GM12892 (cell line): ENCODE measurements around the gene APBB1. TPM values are rescaled to one million over a fixed set of nuclear protein-coding genes. Genes with fewer than 3 reads are reported as not detected.

Experiments used
- DNase-seq: peaks from one replicate; pipeline ENCODE4 v3.0.0; 2011; ENCODE audit not compliant: insufficient read length
- FAIRE-seq: peaks from 2 replicates; lab custom pipeline; 2011; peaks lifted over from hg19 to GRCh38; lab: Jason Lieb, UNC
- POLR2A ChIP-seq: IDR thresholded peaks from 2 replicates; pipeline ENCODE4 v1.6.1; 2011; ENCODE audit warnings: low read depth, low read length, control low read depth
- POLR2AphosphoS5 ChIP-seq: IDR thresholded peaks from 2 replicates; pipeline ENCODE4 v1.6.1; 2011; ENCODE audit warnings: low read depth, low read length, control low read depth
- TAF1 ChIP-seq: IDR thresholded peaks from 2 replicates; pipeline ENCODE4 v1.6.1; 2011; ENCODE audit warnings: low read depth, mild to moderate bottlenecking, control low read depth, low read length, borderline replicate concordance
- polyA plus RNA-seq: library from polyadenylated mRNA; unstranded; fragments of >200 nt; gene quantifications from one replicate; pipeline ENCODE4 v1.2.1, GENCODE V29; 2012; ENCODE audit warnings: missing spikeins, inconsistent platforms; ENCODE audit not compliant: missing spikeins

APBB1 gene
- polyA plus RNA-seq = 4.2 TPM

DNA sequence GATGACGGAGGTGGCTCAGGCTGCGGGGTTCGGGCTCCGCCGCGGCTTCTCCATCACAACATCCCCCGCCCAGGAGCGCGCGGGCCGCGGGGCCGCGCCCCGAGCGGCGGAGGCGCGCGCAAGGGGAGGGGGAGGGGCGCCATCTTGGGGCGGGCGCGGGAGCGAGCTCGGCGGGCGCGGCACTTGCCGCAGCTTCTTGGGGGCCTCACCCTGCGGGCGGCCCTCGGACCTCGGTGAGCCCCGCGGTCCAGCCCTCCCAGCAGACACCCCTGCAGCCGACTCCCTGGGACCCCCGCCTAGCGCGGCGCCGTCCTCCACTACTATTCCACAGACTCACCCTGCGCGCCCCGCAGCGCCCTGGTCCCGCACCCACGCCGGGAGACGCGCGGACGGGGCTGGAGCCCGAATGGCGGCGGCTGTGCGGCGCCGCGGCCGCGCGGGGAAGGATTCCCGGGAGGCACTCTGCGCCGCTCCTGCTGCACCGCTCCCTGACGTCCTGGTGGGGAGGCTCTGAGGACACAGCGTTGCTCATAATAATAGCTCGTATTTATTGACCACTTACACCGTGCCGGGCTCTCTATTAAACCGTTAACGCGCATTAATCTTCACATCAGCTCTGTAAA is at the start of gene APBB1:
Gene APBB1, minus strand, starts transcription at position 86 of the 623 bp plus-strand sequence. CDS start 7,747 bp downstream, outside the sequence.
- TF ChIP-seq POLR2A = no peak
- no peak for TF ChIP-seq TAF1
- TF ChIP-seq POLR2AphosphoS5 = no peak
- FAIRE-seq = peak; percentile 94
- DNase-seq = peak; percentile 75

DNA sequence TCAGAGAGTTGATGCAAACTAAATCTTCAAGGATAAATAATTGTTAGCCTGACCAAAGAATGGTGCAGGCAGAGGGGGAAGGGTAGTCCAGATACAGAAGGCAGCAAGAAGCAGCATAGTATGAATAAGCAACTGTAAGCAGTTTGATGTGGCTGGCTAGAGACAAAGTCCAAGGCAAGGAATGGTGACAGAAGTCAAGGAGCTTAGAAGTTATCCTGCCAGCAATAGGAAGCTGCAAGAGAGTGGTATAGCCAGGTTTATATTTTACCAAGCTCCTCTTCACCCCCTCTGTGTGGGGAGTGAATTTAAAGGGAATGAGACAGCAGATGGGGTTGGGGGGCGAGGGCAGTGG is 40.2 kb upstream of the APBB1 start:
- FAIRE-seq (no peak), DNase-seq (no peak)
- TF ChIP-seq POLR2A (no peak), POLR2AphosphoS5 (no peak), TAF1 (no peak)

DNA sequence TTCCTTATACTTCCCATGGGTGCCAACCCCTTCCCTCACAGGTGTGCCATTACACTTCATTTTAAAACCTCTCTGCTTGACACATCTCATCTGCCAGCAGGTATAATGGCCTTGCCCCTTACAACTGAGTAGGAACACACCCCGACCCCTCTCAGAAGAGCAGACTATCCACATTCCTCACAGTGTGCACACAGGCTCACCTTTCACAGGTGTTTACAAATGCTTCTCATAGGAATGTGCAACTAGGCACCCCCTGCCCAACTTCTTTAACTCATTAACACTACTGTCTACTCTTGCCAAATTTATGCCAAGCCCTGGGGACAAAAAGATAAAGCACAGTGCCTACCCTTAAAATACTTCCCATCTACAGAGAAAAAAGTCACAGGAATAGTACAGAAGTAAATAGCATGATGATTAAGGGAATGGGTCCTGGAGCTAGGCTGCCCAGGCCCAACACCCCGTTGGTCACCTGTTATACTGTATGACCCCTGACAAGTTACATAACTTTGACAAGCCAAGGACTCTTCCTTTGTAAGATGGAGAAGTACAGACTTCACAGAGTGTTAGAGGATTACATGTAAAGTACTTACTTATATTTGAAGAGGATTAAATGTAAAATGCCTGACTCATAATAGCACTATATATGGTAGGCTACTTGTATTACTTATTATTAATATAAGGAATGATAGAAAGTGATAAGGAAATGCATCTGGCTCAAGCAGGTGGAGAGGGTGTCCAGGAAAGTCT is 39.6 kb upstream of the APBB1 start:
- DNase-seq = no peak
- no peak for TF ChIP-seq POLR2A
- TF ChIP-seq POLR2AphosphoS5 = no peak
- no peak for TF ChIP-seq TAF1
- no peak for FAIRE-seq

DNA sequence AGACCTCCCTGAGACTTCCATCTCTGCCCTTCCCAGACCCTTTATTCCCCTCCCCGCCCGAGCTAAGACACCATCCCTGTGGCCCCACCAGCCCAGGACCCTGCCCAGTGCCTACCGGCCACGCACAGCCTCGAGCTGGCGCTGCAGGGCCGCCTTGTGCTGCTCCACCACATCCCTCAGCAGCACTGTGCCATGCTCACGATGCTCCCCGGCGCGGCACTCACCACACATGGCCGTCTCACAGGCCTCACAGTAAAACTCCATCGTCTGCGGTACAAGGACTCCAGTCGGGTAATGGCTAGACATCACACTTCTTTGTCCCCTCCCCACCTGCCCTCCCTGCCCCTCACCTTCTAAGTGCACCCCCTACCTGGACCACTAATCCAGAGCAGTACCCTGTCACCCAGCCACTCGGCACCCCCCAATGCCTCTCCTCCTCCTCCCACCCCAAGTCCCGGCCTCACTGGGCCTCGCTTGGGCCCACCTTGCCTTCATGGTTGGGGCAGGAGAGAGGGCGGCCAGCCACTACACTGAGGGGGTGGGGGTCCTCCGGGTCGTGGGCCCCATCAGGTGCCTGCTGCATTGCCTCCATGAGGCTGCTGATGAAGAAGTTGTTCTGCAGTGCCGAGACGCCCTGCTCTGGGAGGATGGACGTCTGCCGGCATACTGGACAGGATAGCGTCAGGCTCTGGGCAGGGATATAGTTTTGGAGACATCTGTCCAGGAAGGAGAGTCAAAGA is 38.9 kb upstream of the APBB1 start:
- FAIRE-seq (no peak), DNase-seq (no peak)
- TF ChIP-seq POLR2AphosphoS5 (no peak), TAF1 (no peak), POLR2A (no peak)

DNA sequence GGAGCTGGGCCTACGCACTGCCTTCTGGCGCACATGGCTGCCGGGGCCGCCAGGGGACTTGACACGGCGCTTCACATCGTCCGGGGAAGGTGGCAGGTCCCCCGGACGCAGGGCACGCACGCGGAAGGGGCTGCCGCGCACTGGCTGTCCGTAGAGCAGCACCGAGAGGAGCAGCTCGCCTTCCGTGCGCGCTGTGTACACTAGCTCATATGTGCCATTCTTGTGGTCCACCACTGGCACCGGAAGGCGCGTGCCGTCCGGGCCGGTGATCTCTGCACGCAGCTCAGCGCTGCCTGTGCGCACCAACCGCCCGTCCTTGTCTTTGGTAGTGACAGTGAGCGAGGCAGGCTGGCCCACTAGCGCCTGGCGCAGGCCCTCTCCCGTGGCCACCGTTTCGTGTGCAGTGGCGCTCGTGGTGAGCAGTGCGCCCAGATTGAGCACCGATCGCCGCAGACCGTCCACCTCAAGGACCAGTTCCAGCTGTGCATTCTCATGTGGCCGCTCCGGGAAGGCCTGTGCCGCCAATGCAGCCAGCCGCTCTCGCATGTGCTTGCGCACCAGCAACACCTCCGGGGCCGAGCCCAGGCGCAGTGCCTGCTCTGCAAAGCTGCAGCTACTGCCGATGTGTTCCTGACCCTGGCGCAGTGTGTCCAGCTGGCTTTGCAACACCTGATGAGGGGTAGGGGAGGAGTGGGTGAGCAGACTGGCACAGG is 37.6 kb upstream of the APBB1 start:
- FAIRE-seq = no peak
- no peak for DNase-seq
- TF ChIP-seq TAF1 = no peak
- TF ChIP-seq POLR2AphosphoS5 = no peak
- no peak for TF ChIP-seq POLR2A

DNA sequence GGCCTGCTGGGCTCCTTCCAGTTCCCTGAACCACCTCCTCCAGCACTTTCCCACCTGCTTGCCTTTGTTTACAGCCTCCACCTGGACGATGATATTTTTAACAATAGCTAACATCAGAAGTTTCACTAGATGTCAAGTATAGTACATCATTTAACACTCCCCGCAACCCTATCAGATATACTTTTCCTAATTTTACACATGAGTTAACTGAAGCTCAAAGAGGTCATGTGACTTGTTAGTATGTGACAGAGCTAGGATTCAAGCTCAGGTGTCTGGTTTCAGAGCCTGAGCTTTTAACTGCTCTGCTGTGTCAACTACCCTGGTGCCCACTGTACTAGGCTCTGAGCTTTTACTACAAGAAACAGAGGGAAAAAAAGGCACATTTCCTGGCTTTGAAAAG is 36.2 kb upstream of the APBB1 start:
- no peak for FAIRE-seq
- TF ChIP-seq POLR2AphosphoS5 (no peak), POLR2A (no peak)
- DNase-seq = no peak

DNA sequence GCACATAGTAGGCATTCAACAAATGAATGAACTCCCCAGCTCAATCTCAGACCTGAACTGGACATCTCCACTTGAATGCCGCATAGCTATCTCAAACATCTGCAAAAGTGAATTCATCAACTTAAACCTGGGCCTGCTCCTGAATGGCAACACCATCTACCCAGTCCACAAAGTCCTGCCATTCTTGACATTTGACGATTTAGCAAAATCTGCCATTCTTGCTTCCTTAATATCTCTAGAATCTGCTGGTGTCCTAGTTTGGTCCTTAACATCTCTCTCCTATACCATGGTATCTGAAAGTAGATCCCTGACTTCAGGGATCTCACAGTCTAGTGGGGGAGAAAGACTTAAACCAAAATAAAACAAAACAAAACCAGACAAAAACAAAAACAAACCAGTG is 34.3 kb upstream of the APBB1 start:
- FAIRE-seq = no peak
- no peak for DNase-seq
- TF ChIP-seq POLR2A (no peak), POLR2AphosphoS5 (no peak), TAF1 (no peak)

DNA sequence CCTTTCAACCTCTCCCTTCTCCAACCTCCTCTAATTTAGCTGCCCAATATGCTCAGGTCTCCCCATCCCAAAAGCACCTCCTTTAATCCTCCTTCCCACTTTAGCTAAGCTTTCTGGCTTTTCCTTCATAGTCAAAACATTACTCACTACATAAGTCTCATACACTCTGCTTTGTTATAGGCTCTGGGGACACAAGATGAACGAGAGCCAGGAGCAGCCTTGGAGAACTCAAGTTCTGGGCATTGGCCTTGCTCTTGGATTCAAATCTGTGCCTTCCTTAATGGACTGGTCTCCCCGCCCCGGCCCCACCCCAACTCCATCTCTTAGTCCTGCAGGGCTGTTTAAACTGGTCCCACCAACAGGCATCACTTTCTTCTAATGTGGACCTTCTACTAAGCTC is 33.3 kb upstream of the APBB1 start:
- TF ChIP-seq POLR2A (no peak), TAF1 (no peak), POLR2AphosphoS5 (no peak)
- no peak for FAIRE-seq
- DNase-seq = no peak

DNA sequence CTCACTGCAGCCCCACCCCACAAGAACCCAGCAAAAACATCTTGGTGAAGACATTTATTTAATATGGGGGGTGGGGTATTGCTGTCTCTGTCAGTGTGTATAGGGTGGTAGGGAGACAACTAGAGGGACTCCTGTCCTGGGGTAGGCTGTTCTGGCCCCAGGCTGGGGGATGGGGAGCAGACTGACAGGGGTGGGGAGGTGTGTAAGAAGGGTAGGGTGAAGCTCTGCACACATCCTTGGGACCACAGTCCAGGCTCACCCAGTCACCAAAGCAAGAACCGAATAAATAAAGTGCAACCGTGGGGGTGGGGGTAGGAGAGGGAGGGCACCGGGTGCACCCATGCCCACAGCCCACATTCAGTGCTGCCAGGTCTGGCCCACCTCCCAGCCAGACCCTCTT is 29.7 kb upstream of the APBB1 start:
- DNase-seq (no peak), FAIRE-seq (no peak)
- TF ChIP-seq POLR2A (no peak), TAF1 (no peak), POLR2AphosphoS5 (no peak)

DNA sequence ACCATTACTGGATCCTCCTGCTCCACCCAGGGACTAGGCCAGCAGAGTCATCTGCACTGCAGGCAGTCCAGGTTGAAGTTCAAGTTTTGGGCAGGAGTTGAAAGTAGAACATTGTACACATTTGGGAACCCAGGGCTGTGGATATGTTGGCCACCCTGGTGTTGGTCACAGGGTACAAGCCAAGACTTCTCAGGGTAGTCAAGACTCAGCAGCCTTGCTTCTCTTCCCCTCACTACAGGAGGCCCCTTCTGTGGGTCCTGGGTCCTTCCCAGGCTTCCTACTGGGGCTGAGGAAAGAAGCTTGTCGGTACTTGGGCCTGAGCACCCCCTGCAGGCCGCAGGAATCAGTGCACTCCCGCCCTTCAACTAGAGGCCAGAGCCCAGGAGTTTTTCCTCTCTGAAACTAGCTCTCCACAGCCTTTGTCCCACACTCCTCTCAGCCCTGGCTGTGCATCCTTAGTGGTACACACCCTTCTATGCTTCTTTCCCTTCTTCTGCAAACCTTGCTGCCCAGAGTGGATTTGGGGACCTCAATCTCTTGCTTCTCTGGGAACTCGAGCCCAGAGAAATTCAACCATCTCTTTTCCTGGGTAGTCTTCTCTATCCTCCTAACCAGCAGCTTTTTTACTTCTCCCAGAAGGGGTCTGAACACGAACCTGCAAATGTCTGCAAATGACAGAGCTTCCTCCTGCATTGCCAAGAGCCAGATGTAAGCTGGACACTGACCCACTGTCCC is 24.5 kb upstream of the APBB1 start:
- FAIRE-seq (peak; percentile 90), DNase-seq (peak; percentile 50)
- TF ChIP-seq POLR2A = no peak
- TF ChIP-seq POLR2AphosphoS5 = no peak
- no peak for TF ChIP-seq TAF1

DNA sequence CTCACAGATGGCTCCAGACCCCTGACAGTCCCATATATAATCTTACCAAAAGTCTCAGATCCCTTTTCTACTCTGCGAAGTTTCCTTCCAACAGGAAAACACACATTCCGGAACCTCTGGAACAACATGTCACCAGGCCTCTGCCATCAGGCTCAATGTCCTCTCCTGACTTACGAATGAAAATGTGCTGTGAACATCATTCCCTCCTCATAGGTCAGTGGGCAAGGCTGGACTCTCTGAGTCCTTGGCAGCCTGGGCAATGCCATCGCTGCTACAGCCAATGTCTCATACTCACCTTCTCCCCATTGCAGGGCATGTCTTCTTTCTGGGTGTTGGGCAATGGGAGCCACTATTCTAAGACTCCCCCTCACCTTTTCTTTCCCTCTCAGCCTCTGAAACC is 23.5 kb upstream of the APBB1 start:
- no peak for FAIRE-seq
- TF ChIP-seq POLR2AphosphoS5 (no peak), POLR2A (no peak), TAF1 (no peak)
- no peak for DNase-seq
